ENCODE data around the gene MMP19.
"Not testable (repeated sequence)": the region's sequence is repeated elsewhere in the genome, so short reads cannot be mapped to it uniquely, and the experiment has no call there.

The MMP19 gene

DNA sequence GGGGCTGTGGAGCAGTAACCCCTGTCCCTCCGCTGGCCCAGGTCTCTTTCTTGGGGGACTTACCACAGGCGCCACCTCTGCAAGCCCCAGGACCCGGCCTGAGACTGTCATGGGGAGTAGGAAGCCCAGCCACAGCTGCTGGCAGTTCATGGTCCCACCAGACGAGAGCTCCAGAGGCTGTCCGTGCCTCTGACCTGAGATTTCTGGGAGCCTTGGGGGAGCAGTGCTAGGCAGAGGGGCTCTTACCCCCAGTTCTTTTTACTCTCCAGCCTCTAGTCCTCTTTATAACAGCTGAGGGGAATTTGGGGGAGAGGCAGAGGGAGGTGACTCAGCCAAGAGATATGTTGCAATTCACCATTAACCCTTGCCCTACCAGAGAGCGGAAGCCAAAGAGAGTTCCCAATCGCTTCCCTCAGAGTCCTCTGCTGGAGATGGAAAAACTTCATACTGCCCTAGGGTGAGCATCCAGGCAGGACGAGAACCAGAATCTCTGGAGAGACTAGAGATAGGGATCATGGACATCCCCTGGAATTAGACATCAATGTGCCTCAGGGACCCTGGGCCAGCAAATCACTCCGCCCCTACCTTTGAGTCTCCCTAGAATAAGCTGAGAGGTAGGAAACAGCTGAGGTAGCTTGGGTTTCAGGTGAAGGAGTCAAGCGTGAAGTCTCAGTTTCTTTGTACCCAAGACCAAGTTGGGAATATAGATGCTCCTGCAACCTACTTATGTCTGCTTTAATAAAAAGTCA is at the start of gene MMP19:
MMP19 (minus strand) TSS at position 256 of the 749 bp plus-strand sequence; CDS start at position 150, 106 bp downstream.
- no peak for DNase-seq

- DNase-seq = no peak
Measured at GRCh38 chr12:55891310-55891709, 48.6 kb upstream of the MMP19 start.

- no peak for DNase-seq
Measured at GRCh38 chr12:55885113-55885512, 42.4 kb upstream of the MMP19 start.

- no peak for DNase-seq
Measured at GRCh38 chr12:55877824-55878223, 35.1 kb upstream of the MMP19 start.

- no peak for DNase-seq
Measured at GRCh38 chr12:55875704-55876467, 33.1 kb upstream of the MMP19 start.

GRCh38 chr12:55874443-55874842 is 31.7 kb upstream of the MMP19 start:
- no peak for DNase-seq

DNA sequence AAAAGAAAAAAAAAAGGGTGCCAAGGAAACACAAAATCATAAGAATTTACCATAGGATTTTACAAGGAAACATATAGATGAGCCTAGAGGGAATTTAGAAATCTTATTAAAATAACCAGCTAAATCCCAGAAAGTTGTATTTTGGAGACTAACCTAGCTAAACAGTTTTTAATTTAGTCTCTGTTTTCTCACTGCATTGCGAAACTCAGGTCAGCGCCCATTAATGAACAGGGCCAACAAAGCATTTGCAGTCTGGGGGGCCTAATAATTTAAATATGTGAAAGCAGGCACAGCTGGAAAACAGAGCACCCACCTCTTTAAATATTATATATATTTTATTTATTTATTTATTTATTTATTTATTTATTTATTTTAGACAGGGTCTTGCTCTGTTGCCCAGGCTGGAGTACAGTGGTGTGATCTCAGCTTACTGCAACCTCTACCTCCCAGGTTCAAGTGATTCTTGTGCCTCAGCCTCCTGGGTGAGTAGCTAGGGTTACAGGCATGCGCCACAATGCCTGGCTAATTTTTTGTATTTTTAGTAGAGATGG is 23.8 kb upstream of the MMP19 start:
- DNase-seq = not testable (repeated sequence)

- no peak for DNase-seq
Measured at GRCh38 chr12:55865327-55865726, 22.6 kb upstream of the MMP19 start.

DNA sequence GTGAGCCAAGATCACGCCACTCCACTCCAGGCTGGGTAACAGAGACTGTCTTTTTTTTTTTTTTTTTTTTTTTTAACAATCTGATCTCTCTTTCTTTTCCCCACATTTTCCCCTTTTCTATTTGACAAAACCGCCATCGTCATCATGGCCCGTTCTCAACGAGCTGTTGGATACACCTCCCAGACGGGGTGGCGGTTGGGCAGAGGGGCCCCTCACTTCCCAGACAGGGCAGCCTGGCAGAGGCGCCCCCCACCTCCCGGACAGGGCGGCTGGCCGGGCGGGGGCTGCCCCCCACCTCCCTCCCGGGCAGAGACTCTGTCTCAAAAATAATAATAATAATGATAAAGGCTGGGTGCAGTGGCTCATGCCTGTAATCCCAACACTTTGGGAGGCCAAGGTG is 20.2 kb upstream of the MMP19 start:
- DNase-seq = not testable (repeated sequence)

- no peak for DNase-seq
Measured at GRCh38 chr12:55862286-55862685, 19.6 kb upstream of the MMP19 start.

GRCh38 chr12:55861871-55862270 is 19.1 kb upstream of the MMP19 start:
- DNase-seq = no peak

DNA sequence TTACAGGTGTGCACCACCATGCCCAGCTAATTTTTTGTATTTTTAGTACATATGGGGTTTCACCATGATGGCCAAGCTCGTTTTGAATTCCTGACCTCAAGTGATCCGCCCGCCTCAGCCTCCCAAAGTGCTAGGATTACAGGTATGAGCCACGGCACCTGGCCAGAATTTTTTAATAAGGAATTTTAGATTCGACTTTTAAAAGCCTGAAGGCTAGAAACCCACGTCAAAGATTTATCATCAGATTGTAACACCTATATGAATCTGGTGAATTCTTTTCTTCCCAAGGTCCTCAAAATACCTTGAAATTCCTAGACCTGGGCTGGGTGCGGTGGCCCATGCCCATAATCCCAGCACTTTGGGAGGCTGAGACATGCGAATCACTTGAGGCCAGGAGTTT is 18.7 kb upstream of the MMP19 start:
- no peak for DNase-seq

GRCh38 chr12:55852740-55853139 is 10.0 kb upstream of the MMP19 start:
- no peak for DNase-seq

GRCh38 chr12:55850893-55851292 is 8.2 kb upstream of the MMP19 start:
- no peak for DNase-seq

- no peak for DNase-seq
Measured at GRCh38 chr12:55850401-55850800, 7.7 kb upstream of the MMP19 start.

- DNase-seq = no peak
Measured at GRCh38 chr12:55849616-55850343, 7.0 kb upstream of the MMP19 start.

DNA sequence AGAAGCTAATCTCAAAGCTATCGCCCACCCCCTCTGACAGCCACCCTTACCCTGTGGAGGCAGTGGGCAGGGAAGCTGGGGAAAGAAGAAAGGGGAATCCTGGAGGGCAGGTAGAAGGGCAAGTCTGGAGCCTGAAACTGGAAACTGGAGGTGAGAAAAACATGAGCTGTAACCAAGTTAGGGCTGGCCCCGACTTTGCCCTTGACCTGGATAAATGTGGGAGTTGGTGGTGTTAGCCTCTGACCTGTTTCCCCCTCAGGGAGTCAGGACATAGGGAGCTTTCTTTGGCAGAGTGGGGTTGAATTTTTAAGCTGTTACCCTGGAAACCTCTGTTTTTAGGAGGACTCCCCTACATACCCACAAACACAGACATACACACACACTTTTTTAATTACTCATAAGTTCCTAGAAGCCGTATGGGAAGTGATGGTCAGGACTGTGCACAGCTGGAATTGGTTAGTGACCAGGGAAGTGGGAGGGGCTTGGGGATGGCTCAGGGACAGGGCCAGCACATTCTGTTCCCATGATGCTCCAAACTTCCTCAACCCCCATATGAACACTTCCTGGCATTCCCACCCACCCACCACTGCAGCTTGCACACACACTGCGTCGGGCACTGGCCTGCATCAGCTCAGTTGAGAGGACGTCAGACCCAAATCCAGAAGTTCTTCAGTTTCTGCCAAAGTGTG is 5.0 kb upstream of the MMP19 start:
- no peak for DNase-seq

GRCh38 chr12:55847033-55847432 is 4.3 kb upstream of the MMP19 start:
- no peak for DNase-seq

DNA sequence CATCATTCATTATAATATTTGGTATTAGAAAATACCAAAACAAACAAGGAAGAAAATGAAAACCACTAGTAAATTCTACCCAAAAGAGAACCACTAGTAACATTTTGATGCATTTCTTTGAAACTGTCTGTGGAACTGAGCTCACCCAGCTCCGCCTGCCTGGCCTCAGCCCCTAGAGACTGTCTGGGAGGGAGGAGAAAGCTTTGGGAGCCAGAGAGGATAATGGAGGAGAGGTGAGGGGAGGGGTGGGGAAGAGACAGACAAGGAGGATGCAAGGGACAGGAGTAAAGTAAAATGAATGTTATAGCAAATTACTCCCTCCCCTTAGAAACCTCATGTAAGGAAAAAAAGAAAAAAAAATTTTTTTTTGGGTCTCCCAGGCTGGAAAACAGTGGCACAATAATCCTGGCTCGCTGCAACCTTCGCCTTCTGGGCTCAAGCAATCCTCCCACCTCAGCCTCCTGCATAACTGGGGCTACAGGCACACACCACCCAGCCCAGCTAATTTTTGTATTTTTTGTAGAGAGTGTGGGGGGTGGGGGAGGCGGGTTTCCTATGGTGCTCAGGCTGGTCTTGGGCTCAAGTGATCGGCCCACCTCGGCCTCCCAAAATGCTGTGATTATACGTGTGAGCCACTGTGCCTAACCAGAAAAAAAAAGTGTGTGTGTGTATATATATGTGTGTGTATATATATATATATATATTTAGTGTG is 3.2 kb upstream of the MMP19 start:
- no peak for DNase-seq

GRCh38 chr12:55845361-55845760 is 2.6 kb upstream of the MMP19 start:
- no peak for DNase-seq

DNA sequence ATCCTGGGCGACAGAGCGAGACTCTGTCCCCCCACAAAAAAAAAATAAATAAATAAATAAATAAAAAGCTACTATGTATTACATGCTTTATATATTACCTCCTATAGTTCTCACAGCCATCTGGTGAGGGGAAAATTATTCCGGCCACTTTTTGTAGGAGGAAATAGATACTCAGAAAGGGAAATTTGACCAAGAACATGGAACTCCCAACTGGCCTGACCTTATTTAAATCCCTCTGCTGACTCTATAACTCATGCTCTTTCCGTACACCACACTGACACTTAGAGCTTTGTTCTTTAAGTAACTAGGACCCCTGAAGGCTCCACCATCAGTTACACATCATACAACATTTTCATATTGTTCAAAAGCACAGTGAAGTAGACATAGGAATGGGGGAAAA is 2.2 kb upstream of the MMP19 start:
- no peak for DNase-seq

DNA sequence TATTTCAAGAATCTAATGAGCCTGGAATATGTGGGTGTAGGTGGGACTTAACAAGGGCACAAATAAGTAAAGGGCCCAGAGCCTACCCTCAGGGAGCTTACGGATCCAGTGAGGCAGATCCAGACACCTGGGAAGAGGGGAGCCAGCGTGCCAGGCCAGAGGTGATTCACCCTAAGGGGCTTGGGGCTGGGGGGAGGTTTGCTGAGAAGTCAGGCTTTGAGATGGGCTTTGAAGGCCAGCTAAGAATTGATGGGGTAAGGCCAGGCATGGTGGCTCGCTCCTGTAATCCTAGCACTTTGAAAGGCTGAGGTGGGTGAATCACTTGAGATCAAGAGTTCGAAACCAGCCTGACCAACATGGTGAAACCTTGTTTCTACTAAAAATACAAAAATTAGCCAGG is 695 bp upstream of the MMP19 start:
- DNase-seq = no peak

Data from NCI-H345 (cell line).